ENCODE measurements around the gene PDCD1.

Gene PDCD1

GRCh38 chr2:241867776-241868420 is 9.2 kb upstream of the PDCD1 start:
- peak; percentile 39 for ATAC-seq (ENCODE audit: low read depth)
- H3K27me3 Mint-ChIP-seq: peaks cover 22% of the 10 kb centered on the region
- DNase-seq (ENCODE audit: low spot score in 2 of 2): no peak
- no peaks in the 10 kb centered on the region for H3K9me3 Mint-ChIP-seq
- H3K27ac Mint-ChIP-seq: no peak overlapping the region
- no peak overlapping the region for H3K4me3 Mint-ChIP-seq
- H3K4me1 Mint-ChIP-seq: peaks cover 25% of the 10 kb centered on the region
- peaks cover 6% of the 10 kb centered on the region for H3K36me3 Mint-ChIP-seq

- ATAC-seq (ENCODE audit: low read depth) (peak; percentile 28), DNase-seq (ENCODE audit: low spot score in 2 of 2) (no peak)
- Mint-ChIP-seq H3K36me3 (peaks cover 6% of the 10 kb centered on the region), H3K4me1 (peaks cover 26% of the 10 kb centered on the region), H3K9me3 (no peaks in the 10 kb centered on the region), H3K27me3 (peaks cover 22% of the 10 kb centered on the region), H3K4me3 (no peak overlapping the region), H3K27ac (no peak overlapping the region)
These were observed 8.3 kb upstream of the PDCD1 start for GRCh38 chr2:241866790-241867645.

GRCh38 chr2:241865957-241866789 is 7.5 kb upstream of the PDCD1 start:
- no peaks in the 10 kb centered on the region for H3K9me3 Mint-ChIP-seq
- H3K27me3 Mint-ChIP-seq: peaks cover 30% of the 10 kb centered on the region
- ATAC-seq (ENCODE audit: low read depth) (peak; percentile 16), DNase-seq (ENCODE audit: low spot score in 2 of 2) (no peak)
- H3K4me3 Mint-ChIP-seq: no peak overlapping the region
- H3K27ac Mint-ChIP-seq: peak overlapping the region; percentile 79
- peaks cover 6% of the 10 kb centered on the region for H3K36me3 Mint-ChIP-seq
- H3K4me1 Mint-ChIP-seq: peaks cover 34% of the 10 kb centered on the region

- no peak overlapping the region for H3K4me3 Mint-ChIP-seq
- peaks cover 32% of the 10 kb centered on the region for H3K27me3 Mint-ChIP-seq
- peak overlapping the region; percentile 79 for H3K27ac Mint-ChIP-seq
- DNase-seq (ENCODE audit: low spot score in 2 of 2): no peak
- no peak for ATAC-seq (ENCODE audit: low read depth)
- peaks cover 37% of the 10 kb centered on the region for H3K4me1 Mint-ChIP-seq
- H3K9me3 Mint-ChIP-seq: no peaks in the 10 kb centered on the region
- H3K36me3 Mint-ChIP-seq: peaks cover 6% of the 10 kb centered on the region
These were observed 6.8 kb upstream of the PDCD1 start for GRCh38 chr2:241865416-241865956.

- DNase-seq (ENCODE audit: low spot score in 2 of 2) (no peak), ATAC-seq (ENCODE audit: low read depth) (no peak)
- H3K4me3 Mint-ChIP-seq: no peak overlapping the region
- H3K27ac Mint-ChIP-seq: peak overlapping the region; percentile 79
- H3K36me3 Mint-ChIP-seq: peaks cover 6% of the 10 kb centered on the region
- H3K4me1 Mint-ChIP-seq: peaks cover 37% of the 10 kb centered on the region
- no peaks in the 10 kb centered on the region for H3K9me3 Mint-ChIP-seq
- peaks cover 32% of the 10 kb centered on the region for H3K27me3 Mint-ChIP-seq
These were observed 6.1 kb upstream of the PDCD1 start for GRCh38 chr2:241864850-241865213.

- Mint-ChIP-seq H3K27ac (peak overlapping the region; percentile 79), H3K4me3 (no peak overlapping the region), H3K9me3 (no peaks in the 10 kb centered on the region), H3K27me3 (peaks cover 32% of the 10 kb centered on the region), H3K36me3 (peaks cover 6% of the 10 kb centered on the region), H3K4me1 (peaks cover 42% of the 10 kb centered on the region)
- DNase-seq (ENCODE audit: low spot score in 2 of 2): no peak
- no peak for ATAC-seq (ENCODE audit: low read depth)
These were observed 5.6 kb upstream of the PDCD1 start for GRCh38 chr2:241864168-241864849.

- H3K4me3 Mint-ChIP-seq: peak overlapping the region; percentile 4
- DNase-seq (ENCODE audit: low spot score in 2 of 2): no peak
- no peak for ATAC-seq (ENCODE audit: low read depth)
These were observed 4.9 kb upstream of the PDCD1 start for GRCh38 chr2:241863536-241863954.

GRCh38 chr2:241862775-241863535 is 4.3 kb upstream of the PDCD1 start:
- Mint-ChIP-seq H3K4me3 (peak overlapping the region; percentile 4), H3K4me1 (peaks cover 43% of the 10 kb centered on the region), H3K27ac (no peak overlapping the region), H3K9me3 (no peaks in the 10 kb centered on the region), H3K36me3 (peaks cover 6% of the 10 kb centered on the region), H3K27me3 (peaks cover 32% of the 10 kb centered on the region)
- ATAC-seq (ENCODE audit: low read depth): no peak
- DNase-seq (ENCODE audit: low spot score in 2 of 2): no peak

More at GRCh38 chr2:241863536-241863954, 4.9 kb upstream of the PDCD1 start:
- Mint-ChIP-seq H3K27me3 (peaks cover 32% of the 10 kb centered on the region), H3K36me3 (peaks cover 6% of the 10 kb centered on the region), H3K4me1 (peaks cover 45% of the 10 kb centered on the region), H3K9me3 (no peaks in the 10 kb centered on the region), H3K27ac (no peak overlapping the region)

- H3K4me1 Mint-ChIP-seq: peaks cover 43% of the 10 kb centered on the region
- peaks cover 6% of the 10 kb centered on the region for H3K36me3 Mint-ChIP-seq
- no peak overlapping the region for H3K4me3 Mint-ChIP-seq
- H3K27me3 Mint-ChIP-seq: peaks cover 32% of the 10 kb centered on the region
- ATAC-seq (ENCODE audit: low read depth): no peak
- no peaks in the 10 kb centered on the region for H3K9me3 Mint-ChIP-seq
- DNase-seq (ENCODE audit: low spot score in 2 of 2): no peak
- no peak overlapping the region for H3K27ac Mint-ChIP-seq
These were observed 3.4 kb upstream of the PDCD1 start for GRCh38 chr2:241862093-241862492.

- ATAC-seq (ENCODE audit: low read depth) (no peak), DNase-seq (ENCODE audit: low spot score in 2 of 2) (no peak)
- Mint-ChIP-seq H3K36me3 (peaks cover 6% of the 10 kb centered on the region), H3K27ac (peak overlapping the region; percentile 83), H3K4me1 (peaks cover 43% of the 10 kb centered on the region), H3K4me3 (peak overlapping the region; percentile 41), H3K9me3 (no peaks in the 10 kb centered on the region), H3K27me3 (peaks cover 32% of the 10 kb centered on the region)
These were observed 2.6 kb upstream of the PDCD1 start for GRCh38 chr2:241861264-241861663.

- H3K9me3 Mint-ChIP-seq: no peaks in the 10 kb centered on the region
- H3K4me3 Mint-ChIP-seq: peak overlapping the region; percentile 47
- DNase-seq (ENCODE audit: low spot score in 2 of 2) (peak in 1 of 2 donors; percentile 49), ATAC-seq (ENCODE audit: low read depth) (peak; percentile 30)
- H3K27ac Mint-ChIP-seq: peak overlapping the region; percentile 94
- peaks cover 37% of the 10 kb centered on the region for H3K4me1 Mint-ChIP-seq
- H3K27me3 Mint-ChIP-seq: peaks cover 27% of the 10 kb centered on the region
- H3K36me3 Mint-ChIP-seq: peaks cover 4% of the 10 kb centered on the region
These were observed 1.7 kb upstream of the PDCD1 start for GRCh38 chr2:241860184-241861078.

Data from memory B cell (primary cell).